ENCODE data around the gene KDM4C.
"Not testable (repeated sequence)": the region's sequence is repeated elsewhere in the genome, so short reads cannot be mapped to it uniquely, and the experiment has no call there.

The KDM4C gene

DNA sequence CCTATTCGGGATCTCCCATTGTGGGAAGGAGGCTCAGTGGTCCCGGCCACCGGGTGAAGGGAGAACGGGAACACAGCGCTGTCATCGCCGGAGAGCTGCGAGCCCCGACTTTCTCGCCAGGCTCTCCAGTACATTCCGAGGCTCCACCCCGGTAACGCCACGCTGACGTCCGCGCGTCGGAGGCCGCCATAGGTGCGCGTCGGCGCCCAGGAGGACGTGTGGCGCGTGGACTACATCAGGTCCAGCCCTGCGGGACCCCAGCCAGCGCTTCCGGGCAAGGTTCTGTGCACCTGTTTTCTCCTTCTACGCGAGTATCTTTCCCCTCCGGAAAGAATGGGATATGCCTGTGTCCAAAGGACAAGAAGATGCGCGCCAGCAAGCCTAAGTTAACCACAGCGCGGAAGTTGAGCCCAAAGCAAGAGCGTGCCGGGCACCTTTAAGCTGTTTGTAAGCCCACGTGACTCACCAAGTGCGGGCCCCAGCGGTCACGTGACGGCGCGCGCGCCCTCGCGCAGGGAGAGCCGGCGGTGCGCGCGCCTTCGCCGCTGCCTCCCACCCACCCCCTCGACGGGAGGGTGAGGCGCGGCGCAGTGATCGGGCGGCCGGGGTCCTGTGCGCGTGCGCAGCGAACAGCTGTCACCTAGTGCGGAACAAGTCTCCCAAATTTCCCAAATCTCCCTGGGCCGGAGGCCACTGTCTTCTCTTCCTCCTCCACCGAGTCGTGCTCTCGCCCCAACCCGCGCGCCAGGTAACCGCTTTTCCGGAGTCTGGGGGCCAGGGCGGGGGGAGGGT, at the start of gene KDM4C:
Gene KDM4C (plus strand): TSS at position 518 of the 792 bp plus-strand sequence. CDS start 35,016 bp downstream, outside the sequence.
- DNase-seq (ENCODE audit: low read depth), result peak; percentile 84

DNA sequence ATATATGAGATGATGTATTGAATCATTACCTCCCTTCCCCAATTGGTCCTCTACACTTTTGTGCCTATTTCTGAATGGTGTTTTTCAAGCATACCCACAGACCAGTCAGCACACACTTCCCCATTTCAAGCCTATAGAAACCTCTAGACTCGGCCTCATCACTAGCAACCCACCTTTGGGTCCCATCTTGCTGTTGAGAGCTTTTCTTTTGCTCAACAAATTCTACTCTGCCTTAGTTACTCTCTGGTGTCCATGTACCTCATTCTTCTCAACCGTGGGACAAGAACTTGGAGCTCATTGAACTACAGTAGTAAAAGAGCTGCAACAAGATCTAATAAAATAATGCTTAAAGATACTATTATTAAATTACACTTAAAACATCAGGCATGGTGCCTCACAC, 49.0 kb upstream of the KDM4C start:
- DNase-seq (ENCODE audit: low read depth), result no peak

DNA sequence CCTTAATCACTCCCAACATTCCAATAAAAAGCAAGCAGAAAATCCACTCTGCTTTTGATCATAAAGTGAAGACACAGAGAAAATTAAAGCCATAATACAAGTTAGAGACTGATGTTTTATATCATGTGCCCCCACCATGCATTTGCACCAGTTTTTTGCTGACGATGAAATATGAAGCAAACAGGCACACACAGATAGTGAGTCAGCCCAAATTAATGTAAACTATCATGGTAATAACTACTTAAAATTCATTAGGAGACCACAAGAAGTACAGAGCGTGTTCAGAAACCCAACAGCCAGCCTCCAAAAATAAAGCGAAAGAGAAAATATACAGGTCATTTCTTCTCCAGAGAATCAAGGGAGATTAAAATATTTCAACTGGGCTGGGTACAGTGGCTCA, 46.4 kb upstream of the KDM4C start:
- DNase-seq (ENCODE audit: low read depth), result peak; percentile 3

DNA sequence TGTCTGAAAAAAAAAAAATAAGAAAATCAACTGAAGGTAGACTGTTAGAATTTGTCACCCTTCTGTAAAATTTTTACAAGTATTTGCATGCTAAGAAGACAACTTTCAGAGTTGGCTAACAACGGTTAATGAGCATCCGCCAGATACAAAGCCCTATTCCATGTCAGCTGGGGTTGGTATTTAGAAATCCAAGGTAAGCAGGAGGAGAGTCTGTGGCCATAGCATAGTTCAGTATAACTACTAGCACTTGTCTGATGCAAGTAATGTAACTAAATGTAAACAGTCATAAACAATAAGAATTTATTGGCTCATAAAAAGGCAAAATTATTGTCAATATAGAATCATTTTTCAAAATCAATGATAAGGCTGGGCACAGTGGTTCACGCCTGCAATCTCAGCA, 45.7 kb upstream of the KDM4C start:
- DNase-seq (ENCODE audit: low read depth), result no peak

DNA sequence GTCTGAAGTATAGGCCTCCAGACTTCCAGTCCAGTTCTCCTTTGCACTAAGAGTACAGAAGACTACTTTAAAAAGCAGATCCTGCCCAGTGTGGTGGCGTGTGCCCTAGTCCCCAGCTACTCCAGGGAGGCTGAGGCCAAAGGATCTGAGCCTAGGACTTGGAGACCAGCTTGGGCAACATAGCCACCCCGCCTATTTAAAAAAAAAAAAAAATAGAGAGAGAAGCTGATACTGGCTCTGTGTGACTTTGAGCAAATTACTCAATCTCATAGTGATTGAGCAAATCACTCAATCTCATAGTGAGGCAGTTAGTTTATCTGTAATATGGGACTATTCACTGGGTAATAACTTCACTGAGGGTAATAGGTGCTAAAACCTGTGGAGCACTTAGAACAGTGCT, 43.6 kb upstream of the KDM4C start:
- no peak for DNase-seq (ENCODE audit: low read depth)

DNA sequence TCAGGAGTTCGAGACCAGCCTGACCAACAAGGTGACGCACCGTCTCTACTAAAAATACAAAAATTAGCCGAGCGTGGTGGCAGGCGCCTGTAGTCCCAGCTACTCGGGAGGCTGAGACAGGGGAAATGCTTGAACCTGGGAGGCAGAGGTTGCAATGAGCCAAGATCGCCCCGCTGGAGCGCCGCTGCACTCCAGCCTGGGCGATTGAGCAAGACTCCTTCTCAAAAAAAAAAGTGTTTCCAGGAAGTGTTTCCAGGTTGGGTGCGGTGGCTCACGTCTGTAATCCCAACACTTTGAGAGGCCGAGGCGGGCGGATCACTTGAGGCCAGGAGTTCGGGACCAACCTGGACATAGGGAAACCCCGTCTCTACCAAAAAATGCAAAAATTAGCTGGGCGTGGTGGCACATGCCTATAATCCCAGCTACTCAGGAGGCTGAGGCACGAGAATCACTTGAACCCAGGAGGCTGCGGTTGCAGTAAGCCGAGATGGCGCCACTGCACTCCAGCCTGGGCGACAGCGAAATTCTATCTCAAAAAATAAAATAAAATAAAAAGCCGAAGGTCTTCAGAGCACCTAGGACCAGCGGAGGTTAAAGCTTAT, 42.5 kb upstream of the KDM4C start:
- not testable (repeated sequence) for DNase-seq (ENCODE audit: low read depth)

DNA sequence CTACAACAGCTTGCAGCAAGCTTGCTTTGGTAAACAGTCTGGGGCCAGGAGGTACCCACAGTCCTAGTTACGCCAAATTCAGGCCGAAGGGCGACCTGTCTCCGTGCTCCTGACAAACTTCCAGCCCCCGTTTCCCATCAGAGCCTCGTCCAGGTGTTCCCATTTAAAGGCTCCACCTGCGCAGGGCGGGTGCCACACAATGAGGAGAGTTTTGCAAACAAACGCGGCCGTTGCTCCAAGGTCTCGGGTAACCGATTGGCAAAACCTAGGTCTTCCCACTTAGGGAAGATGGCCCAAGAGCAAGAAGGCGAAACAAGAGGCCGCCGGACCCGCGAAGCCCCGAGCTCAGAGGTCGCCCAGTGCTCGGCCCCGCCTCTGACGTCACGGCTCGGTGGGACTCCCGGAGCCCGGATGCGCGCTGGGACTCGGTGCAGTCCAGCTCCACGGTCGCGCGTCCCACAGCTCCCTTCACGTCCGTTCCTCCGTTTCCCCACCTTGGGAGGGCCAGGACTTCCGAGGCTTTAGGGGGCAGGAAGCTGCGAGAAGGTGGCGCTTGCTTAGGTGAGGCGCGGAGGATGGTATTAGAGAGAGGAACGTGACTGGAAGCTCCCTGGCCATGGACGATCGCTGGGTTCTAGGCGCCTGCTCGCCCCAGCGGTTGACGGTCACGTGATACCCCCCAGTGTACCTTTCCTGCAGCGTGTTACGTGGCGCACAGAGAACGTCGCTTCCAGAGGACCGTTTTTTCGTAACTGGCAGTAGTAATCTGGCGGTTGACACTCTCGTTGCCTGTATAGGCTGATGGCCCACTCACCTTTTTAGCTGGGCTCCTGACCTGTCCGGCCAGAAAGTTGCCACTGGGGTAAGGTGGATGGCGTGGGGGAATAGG, 41.8 kb upstream of the KDM4C start:
- no peak for DNase-seq (ENCODE audit: low read depth)

DNA sequence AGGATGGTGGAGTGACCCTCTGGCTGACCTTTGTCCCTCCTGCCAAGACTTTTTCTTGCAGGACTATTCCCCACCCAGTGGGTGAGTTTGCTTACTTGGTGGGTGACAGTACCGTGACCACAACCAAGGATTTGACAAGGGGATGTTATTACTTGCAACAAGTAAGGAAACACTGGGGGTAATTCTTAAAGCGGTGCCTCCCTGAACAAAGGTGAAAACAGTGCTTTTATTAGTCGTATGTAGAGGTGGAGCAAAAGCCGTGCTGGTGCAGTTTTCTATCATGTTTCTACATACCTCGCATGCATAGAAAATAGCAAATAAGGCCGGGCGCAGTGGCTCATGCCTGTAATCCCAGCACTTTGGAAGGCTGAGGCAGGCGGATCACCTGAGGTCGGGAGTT, 41.0 kb upstream of the KDM4C start:
- DNase-seq (ENCODE audit: low read depth), result no peak

DNA sequence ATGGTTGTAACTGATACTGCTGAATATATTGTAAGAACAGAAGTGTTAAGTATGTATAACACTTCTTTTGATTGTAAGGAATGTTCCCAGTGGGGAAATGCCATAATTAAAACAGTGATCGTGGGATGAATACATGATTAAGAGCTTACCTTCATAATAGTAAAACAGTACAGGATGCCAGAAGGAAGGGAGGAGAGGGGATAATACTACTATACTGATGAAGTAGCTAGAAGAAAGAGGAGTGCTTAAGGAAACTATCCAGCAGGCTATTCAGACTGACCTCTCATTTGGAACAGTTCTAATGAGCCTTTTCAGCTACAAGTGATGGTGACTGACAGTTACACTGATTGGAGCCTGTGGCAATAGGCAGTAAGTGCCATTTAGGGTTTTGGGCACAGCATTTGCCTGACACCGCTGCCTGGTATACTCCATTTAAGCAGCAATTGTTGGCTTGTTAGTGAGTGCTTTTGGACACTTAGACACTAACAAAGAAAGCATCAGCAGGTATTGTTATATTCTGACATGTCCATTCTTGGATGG, 33.8 kb upstream of the KDM4C start:
- no peak for DNase-seq (ENCODE audit: low read depth)

DNA sequence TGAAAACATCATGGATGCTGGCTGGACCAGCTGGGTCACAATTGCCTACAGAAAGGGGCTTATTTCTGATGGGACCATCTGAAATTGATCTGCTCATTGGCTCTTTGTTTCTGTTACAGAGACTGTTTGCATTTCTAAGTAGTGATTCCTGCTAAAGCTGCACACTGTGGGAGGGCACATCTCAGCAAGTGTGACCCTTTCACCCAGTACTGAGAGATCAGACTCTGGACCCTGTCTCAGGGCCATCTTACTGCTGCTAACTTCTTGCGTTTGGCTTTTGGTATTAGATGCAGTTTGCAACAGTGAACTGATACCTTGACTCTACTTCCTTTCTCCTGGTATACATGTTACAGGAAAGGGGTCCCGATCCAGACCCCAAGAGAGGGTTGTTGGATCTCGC, 24.5 kb upstream of the KDM4C start:
- no peak for DNase-seq (ENCODE audit: low read depth)

DNA sequence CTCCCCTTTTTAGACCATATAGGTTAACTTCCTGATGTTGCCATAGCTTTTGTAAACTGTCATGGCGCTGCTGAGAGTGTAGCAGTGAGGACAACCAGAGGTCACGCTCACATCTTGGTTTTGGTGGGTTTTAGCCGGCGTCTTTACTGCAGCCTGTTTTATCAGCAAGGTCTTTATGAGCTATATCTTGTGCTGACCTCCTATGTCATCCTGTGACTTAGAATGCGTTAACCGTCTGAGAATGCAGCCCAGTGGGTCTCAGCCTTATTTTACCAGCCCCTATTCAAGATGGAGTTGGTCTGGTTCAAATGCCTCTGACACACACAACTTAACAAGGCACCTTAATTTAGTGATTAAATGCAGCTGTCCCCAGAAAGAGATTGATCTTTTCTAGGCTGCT, 23.9 kb upstream of the KDM4C start:
- DNase-seq (ENCODE audit: low read depth), result no peak

DNA sequence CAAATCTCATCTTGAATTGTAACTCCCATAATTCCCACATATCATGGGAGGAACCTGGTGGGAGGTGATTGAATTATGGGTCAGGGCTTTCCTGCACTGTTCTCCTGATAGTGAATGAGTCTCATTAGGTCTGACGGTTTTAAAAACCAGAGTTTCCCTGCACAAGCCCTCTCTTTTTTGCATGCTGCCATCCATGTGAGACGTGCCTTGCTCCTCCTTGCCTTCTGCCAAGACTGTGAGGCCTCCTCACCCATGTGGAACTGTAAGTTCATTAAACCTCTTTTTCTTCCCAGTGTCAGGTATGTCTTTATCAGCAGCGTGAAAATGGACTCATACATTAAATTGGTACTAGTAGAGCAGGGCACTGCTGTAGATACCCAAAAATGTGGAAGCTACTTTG, 22.4 kb upstream of the KDM4C start:
- no peak for DNase-seq (ENCODE audit: low read depth)

DNA sequence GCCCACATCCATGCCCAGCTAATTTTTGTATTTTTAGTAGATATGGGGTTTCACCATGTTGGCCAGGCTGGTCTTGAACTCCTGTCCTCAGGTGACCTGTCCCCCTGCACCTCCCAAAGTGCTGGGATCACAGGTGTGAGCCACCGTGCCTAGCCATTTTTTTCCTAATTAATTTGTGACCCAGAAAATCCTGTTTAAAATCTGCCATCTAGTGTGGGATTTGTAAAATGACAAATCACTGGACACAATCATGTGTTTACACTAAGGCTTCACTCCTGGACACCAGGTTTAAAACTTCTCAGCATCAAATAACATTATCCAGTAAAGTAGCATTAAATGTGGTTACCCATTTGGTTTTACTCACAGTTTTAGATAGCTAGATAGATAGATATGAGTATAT, 18.6 kb upstream of the KDM4C start:
- DNase-seq (ENCODE audit: low read depth), result no peak

DNA sequence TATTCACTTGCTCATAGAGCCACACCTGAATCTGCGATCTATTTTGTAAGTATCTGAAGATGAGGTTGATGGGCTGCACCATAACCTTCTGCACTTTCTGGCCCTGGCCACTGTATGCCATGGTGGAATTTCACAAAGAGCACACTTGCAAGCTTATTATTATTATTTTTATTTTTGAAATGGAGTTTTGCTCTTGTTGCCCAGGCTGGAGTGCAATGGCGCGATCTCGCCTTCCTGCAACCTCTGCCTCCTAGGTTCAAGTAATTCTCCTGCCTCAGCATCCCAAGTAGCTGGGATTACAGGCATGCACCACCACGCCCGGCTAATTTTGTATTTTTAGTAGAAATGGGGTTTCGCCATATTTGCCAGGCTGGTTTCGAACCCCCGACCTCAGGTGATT, 8.9 kb upstream of the KDM4C start:
- not testable (repeated sequence) for DNase-seq (ENCODE audit: low read depth)

DNA sequence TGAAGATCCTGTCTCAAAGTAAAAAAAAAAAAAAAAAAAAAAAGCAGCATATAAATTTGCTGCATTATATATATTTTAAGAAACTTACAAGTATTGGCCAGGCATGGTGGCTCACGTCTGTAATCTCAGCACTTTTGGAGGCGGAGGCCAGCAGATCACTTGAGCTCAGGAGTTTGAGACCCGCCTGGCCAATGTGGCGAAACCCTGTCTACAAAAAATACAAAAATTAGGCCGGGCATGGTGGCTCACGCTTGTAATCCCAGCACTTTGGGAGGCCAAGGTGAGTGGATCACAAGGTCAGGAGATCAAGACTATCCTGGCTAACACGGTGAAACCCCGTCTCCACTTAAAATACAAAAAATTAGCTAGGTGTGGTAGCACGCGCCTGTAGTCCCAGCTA, 2.9 kb upstream of the KDM4C start:
- DNase-seq (ENCODE audit: low read depth), result not testable (repeated sequence)

DNA sequence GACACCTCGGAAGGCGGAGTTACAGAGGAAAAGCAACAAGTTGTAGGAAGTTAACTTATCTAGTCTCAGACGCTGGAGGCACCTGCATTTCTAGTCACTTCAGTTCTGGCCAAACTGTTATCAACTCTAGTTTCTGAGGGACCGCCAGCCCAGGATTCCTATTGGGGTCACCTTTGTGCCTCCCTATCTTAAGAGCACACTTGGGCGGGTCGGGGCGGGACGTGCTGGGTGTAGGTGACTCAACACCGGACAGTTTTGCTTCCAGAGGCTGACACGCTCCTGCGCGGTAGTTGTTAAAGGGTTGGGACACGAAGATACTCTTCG, 679 bp upstream of the KDM4C start:
- peak; percentile 66 for DNase-seq (ENCODE audit: low read depth)

DNA sequence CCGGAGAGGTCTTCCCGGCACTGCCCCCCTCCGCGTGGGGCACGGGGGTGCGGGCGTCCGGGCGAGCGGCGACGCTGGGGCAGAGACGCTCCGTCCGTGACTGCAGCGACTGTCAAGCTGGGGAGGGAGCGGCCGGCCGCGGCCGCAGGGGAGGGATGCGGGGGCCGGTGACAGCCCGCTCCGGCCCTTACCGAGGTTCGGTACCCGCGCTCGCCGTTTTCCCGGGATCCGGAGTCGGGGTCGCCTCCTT, 400 bp downstream of the KDM4C start:
- no peak for DNase-seq (ENCODE audit: low read depth)

DNA sequence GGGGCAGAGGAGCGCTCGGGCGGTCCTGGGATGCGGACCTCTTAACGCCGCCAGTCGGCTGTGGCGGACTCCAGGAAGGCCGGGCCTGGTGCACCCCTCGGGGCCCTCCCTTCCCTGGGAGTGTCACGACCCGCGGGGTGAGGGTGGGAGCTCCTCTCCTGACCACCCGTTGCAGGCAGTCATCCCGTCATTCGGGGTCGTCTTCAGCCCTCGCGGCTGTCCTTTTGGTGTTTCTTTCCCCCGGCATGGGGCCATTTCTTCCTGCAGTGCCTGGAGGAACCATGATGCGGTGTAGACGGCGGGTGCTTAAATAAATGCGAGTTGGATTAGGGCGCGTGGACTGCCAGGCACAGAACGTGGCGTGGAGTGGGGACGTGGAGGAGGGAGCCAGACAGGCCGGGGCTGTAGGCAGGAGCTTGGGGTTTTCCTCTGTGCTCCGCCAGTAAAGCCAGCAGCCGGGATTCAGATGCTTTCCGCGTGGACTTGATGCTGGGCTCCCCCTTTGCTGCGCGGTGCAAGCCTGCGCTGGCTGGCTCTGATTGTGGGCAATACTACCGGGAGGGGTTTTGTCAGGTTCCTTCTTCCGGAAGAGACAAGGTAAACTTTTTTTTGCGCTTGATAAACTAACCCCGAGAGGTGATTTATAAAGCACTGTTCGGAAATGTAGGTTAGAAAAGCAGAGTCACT, 868 bp downstream of the KDM4C start:
- peak; percentile 8 for DNase-seq (ENCODE audit: low read depth)

DNA sequence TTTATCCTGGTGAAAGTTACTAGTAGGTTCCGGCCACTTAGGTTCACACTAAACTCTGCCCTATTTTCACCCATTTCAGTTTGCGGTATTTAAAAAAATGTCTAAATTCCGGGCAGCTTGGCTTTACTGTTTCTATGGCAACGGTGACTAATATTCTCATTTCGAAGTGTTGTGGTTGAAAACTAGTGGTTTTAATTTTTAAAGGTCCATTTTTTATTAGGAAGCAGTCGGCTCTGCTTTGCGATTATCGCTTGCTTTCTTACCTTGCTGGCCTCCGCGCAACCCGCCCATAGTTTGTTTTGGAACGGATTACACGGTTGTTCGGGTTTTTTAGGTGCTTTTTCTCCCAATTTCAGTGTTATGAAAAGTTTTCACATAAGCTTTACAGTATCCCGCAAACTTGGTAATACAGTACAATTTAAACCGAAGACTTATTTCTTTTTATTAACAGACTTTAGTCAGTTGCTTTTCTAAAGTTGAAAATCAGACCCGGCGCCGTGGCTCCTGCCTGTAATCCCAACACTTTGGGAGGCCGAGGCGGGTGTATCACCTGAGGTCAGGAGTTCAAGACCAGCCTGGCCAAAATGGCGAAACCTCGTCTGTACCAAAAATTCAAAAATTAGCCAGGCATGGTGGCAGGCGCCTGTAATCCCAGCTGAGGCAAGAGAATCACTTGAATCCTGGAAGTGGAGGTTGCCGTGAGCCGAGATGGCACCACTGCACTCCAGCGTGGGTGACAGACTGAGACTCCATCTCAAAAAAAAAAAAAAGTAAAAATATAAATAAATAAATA, 1.6 kb downstream of the KDM4C start:
- DNase-seq (ENCODE audit: low read depth), result peak; percentile 58

DNA sequence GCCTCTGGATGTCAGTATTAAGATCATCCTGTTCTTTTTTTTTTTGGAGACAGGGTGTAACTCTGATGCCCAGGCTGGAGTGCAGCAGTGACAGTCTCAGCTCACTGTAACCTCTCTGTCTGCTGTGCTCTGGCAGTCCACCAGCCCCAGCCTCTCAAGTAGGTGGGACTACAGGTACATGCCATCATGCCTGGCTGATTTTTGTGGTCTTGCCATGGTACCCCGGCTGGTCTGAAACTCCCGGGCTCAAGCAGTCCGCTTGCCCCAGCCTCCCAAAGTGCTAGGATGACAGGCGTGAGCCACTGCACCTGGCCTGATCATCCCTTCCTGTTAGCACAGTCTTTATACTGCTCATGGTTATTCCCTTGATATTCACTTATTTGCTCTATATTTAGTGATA, 3.5 kb downstream of the KDM4C start:
- DNase-seq (ENCODE audit: low read depth), result no peak

DNA sequence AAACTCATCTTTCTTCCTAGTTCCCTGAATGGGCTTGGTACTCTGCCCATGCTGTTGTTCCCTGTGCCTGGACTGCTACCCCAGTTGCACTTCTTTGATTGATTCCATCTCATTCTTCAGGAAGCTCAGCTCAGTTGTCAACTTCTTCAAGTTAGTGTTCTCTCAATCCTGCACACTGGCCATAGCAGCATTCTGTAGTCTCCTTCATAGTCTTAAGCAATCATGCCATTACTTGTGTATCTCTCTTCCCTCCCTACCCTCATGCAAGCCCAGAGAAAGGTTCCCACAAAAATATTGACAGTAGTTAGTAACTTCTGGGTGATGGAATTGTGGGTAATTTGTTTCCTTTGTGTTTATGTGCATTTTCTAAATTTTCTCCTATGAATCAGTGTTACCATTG, 5.5 kb downstream of the KDM4C start:
- no peak for DNase-seq (ENCODE audit: low read depth)

DNA sequence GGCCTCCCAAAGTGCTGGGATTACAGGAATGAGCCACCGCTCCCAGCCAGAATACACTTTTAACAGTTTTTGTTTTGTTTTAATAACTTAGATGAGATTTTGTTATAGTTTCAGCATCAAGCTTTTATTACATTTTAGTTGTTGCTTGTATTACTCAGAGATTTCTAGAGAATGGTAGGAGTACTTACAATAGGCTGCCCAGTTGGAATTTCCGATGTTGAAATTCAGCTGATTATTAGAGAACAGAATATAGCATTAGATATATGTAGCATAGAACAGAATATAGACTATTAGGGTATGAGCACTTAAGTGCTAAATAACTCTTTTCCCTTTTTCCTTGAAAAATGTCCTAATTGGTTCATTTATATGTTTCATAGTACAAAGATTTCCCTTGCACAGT, 6.2 kb downstream of the KDM4C start:
- DNase-seq (ENCODE audit: low read depth), result no peak

All from GM04504 (cell line).